HFF-Myc (cell line): Measurements from ENCODE around the gene DYNLT4.

Experiments
- DNase-seq: peaks from one replicate; pipeline ENCODE4 v3.0.0-alpha.2; 2011; ENCODE audit warnings: low read depth; ENCODE audit errors: extremely low read depth
- H3K4me3 ChIP-seq: replicated peaks from 2 replicates; pipeline ENCODE4 v1.5.1; 2011; ENCODE audit warnings: low read depth, mild to moderate bottlenecking, control low read depth, low read length
- TF ChIP-seq, protein P1 (sequence below): IDR thresholded peaks from 2 replicates; pipeline ENCODE4 v1.5.1; 2012; ENCODE audit warnings: mild to moderate bottlenecking, low read depth, low read length, control low read depth; ENCODE audit errors: missing control alignments

The DYNLT4 gene

DNA sequence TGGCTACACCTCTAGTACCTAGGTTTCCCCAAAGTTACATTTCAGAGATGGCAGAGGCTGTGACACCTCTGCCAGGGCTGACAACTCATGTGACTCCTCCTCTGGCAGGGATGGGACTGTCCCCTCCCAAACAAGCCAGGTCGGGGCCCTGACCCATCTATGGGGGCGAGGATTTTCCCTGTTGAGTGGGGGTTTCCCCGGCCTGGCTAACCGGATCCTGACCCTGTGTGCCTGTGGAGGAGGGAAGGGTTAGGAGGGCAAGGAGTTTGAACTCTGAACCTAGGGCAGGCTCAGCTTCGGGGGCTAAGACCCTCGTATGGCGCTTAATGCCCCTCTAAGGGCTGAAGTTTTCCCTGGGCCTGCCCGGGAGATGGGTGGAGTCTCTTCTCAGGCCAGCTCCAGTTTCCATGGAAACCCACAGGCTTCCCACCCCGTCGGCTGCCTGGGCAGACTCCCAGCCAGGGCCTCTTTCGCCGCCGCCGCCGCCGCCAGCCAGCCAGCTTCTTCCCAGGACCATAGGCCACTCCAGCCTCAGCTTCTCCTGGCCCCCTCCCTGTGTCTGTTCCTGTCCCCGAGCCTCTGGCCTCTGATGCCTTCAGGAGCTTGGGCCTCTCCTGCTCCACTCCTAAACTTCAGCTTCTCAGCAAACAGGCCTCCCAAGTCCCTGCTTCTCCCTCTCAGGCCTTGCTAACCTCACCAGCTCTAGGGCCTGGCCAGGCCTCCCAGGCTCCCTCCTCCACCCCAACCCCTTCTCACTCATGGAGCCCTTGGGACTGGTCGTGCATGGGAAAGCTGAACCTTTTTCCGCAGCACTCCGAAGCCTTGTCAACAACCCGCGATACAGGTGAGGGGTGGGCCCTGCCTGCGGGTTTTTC, 1.1 kb upstream of the DYNLT4 start, which contains the start of gene BTBD19:
TSS of gene BTBD19 (plus strand) at position 461 of the 875 bp plus-strand sequence. CDS start at position 759, 298 bp downstream.
- TF ChIP-seq, protein P1, sequence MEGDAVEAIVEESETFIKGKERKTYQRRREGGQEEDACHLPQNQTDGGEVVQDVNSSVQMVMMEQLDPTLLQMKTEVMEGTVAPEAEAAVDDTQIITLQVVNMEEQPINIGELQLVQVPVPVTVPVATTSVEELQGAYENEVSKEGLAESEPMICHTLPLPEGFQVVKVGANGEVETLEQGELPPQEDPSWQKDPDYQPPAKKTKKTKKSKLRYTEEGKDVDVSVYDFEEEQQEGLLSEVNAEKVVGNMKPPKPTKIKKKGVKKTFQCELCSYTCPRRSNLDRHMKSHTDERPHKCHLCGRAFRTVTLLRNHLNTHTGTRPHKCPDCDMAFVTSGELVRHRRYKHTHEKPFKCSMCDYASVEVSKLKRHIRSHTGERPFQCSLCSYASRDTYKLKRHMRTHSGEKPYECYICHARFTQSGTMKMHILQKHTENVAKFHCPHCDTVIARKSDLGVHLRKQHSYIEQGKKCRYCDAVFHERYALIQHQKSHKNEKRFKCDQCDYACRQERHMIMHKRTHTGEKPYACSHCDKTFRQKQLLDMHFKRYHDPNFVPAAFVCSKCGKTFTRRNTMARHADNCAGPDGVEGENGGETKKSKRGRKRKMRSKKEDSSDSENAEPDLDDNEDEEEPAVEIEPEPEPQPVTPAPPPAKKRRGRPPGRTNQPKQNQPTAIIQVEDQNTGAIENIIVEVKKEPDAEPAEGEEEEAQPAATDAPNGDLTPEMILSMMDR, result no peak
- peak within 1 kb of the TSS; percentile 49 for H3K4me3 ChIP-seq
- no peak for DNase-seq

DNA sequence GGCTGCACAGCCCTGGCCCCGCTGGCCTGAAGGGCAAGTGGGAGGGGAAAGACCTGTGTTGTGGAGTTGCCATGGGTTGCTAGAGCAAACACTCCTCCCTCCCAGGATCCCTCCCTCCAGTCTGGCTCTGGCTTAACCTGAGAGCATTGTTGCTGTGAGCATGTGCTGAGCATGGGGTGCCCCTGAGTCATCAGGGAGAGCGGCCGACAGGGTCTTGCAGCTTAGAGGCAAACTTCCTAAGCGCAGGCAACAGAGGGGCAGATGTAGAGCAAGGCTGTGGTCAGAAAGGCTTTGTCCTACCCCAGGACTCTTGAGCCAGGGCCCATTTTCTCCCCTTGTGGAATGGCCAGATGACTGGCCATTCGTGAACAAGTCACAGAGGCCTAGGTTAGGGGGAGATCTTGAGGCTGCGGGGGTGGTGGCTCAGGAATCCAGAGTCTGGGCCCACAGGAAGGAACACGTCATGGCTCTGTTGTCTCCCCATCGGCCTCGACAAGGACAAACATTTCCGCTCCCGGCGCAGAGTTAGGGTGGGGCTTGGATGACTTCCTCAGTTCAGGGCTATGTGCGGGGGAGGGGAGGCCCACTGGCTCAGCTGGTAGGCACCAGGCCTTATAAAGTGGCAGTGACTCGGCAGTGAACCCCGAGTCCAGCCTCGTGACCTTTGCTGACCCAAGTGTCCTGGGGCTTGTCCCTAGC, 362 bp upstream of the DYNLT4 start:
- DNase-seq, result peak; percentile 100
- peak overlapping the region; percentile 49 for H3K4me3 ChIP-seq
- TF ChIP-seq, protein P1, result no peak

DNA sequence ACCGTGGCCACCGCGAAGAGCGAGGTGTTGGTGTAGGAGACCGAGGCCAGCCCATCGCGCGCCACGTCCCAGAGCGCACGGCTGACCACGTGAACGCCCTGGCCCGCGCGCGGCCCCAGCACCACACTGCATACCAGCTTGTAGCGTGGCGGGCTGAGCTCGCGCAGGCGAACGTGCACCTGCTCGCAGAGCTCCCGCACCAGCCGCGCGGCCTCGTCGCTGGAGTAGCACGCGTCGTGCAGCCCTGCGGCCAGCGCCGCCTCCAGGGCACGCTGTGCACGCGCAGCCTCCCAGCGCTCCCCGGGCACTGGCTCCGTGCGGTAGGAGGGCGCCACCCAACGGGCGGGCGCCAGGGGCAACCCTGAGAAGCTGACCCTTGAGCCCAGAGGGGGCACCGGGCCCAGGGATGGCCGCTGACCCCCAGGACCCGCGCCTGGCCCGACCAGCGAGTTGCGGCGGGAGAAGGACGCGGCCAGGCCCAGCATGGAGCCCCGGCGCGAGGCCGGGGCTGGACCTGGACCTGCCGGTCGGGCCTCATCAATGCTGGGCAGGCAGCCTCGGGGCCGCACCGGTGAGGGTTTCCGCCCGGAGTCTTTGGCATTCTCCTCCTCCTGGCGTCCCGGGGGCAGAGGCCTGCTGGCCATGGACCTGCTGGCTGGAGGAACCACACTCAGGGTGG, 987 bp downstream of the DYNLT4 start:
- H3K4me3 ChIP-seq, result no peak overlapping the region
- DNase-seq, result no peak
- TF ChIP-seq, protein P1, result no peak

DNA sequence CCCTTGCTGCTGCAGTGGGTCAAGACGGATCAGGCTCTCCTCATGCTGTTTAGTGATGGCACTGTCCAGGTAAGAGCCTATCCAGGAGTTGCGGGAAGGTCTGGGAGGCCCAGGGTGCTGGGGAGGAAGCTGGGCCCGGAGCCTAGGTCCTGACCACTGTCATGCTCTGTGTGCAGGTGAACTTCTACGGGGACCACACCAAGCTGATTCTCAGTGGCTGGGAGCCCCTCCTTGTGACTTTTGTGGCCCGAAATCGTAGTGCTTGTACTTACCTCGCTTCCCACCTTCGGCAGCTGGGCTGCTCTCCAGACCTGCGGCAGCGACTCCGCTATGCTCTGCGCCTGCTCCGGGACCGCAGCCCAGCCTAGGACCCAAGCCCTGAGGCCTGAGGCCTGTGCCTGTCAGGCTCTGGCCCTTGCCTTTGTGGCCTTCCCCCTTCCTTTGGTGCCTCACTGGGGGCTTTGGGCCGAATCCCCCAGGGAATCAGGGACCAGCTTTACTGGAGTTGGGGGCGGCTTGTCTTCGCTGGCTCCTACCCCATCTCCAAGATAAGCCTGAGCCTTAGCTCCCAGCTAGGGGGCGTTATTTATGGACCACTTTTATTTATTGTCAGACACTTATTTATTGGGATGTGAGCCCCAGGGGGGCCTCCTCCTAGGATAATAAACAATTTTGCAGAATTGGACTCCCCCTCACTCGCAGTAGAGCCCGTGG, 1.7 kb downstream of the DYNLT4 start:
- TF ChIP-seq, protein P1, result no peak
- H3K4me3 ChIP-seq, result no peak overlapping the region
- no peak for DNase-seq

DNA sequence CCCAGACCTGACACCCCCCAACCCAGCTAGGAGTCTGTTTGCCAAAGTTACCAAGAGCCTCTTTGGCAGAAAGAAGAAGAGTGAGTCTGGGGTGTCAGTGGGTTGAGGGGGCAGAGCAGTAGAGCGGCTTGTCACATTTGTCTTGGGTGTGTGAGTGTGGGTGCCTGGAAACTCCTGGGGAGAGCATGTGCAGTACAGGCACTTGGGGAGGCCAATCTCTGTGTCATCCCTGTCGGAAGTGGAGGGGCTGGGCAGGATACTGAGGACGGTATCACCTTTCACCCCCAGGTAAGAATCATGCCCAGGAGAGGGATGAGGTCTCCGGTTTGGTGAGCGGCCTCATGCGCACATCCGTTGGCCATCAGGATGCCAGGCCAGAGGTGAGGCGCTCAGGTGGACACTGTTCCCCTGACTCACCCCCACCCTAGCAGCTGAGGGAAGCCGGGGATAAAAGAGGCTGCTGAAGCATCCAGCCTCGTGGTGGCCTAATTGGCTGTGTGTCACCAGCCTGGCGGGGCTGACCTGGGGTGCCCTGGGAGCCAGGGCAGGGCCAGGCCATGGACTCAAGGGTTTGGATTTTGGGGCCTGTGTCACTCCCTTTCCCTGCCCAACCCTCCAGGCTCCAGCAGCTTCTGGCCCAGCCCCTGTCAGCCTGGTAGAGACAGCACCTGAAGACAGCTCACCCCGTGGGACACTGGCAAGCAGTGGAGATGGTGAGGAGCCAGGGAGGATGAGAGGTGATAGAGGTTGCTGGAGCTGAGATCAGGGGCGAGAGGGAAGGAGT, 3.6 kb downstream of the DYNLT4 start:
- TF ChIP-seq, protein P1, result no peak
- H3K4me3 ChIP-seq, result peak overlapping the region; percentile 94
- DNase-seq, result no peak

DNA sequence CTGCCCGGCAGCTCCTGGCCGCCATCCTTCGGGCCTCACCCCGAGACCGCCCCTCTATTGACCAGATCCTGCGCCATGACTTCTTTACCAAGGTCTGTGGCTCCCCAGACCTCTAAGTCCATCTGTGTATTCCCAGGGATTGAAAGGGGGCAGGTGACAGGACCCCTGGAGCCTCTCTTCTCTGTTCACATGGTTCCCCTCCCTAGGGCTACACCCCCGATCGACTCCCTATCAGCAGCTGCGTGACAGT, 4.2 kb downstream of the DYNLT4 start:
- peak overlapping the region; percentile 94 for H3K4me3 ChIP-seq
- DNase-seq, result no peak
- TF ChIP-seq, protein P1, result no peak
